GM15510 (cell line): ENCODE results near the gene TSPAN32.

Experiments
- POLR2A ChIP-seq: IDR thresholded peaks from 3 replicates; pipeline ENCODE4 v1.6.1; 2011; ENCODE audit warnings: borderline replicate concordance; ENCODE audit not compliant: insufficient read length; ENCODE audit errors: extremely low read depth

TSPAN32 gene

DNA sequence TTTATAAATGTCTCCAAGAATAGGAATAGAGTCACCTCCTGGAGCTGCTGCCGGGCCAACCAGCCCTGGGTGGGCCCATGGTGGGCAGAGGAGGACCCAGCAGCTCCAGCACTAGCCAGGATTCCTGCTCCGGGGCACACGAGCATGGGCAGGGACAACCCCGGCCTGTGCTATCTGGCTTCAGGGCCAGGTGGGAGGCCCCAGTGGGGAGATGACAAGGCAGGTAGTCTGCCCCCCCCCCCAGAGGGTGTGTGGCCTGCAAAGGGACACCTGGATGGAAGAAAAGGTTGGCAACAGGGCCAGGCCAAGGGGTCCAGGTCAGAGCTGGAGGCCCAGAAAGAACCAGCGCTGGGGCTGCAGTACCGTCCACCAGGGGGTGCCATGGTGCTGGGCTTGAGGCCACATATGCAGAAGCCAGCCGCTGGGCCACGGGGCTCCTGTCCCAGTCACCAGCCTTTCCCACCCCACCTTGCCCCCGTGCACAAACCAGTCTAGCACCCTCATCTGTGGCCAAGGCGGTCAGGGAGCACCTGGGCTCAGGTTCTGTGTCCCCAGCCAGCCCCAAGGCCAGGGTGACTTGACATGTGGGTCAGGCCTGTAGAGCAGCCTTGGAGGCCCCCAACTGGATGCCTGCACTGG lies 3.4 kb downstream of the TSPAN32 start:
- TF ChIP-seq POLR2A: no peak

DNA sequence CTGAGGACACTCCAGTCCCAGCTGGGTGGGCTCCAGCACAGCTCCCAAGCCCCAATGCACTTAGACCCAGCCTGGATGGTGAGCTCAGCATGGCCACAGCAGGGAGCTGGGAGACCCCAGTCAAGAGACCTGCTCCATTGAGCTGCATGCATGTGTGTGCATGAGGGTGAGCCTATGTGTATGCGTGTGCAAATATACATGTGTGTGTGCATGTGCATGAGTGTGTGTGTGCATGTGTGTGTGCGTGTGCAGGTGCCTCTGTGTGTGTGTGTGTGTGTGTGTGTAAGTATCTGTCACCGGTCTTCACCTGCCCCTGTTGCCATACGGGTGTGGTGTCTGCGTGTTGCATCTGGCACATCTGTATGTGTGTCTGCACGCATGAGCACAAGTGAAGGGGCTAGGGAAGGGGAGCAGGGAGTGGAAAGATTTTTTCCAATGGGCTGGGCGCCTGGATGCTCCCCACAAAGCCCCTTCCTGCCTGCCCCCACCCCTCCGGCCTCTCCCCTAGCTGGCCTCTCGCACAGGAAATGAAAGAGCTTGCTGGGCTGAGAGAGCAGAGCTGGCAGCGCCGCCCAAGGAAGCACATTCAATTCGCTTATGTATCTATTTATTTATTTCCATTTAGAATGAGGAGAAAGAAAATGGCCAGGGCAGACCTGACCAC lies 4.1 kb downstream of the TSPAN32 start:
- TF ChIP-seq POLR2A: no peak

DNA sequence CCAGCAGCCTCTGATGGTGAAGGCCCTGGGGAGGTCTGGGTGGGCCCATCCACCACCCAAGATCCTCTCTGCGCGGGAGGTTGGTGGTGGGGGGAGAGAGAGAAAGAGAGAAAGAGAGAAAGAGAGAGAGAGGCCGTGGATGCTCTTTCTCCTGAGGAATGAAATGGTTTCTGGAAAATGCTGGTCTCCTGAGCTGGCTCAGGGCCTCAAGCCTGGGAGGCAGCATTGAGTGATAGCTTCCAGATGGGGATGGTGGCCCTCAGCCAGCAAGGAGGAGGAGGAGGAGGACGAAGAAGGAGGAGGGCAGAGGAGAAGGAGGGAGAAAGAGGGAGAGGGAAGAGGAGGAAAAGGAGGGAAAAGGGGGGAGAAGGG lies 4.6 kb downstream of the TSPAN32 start:
- no peak for TF ChIP-seq POLR2A

DNA sequence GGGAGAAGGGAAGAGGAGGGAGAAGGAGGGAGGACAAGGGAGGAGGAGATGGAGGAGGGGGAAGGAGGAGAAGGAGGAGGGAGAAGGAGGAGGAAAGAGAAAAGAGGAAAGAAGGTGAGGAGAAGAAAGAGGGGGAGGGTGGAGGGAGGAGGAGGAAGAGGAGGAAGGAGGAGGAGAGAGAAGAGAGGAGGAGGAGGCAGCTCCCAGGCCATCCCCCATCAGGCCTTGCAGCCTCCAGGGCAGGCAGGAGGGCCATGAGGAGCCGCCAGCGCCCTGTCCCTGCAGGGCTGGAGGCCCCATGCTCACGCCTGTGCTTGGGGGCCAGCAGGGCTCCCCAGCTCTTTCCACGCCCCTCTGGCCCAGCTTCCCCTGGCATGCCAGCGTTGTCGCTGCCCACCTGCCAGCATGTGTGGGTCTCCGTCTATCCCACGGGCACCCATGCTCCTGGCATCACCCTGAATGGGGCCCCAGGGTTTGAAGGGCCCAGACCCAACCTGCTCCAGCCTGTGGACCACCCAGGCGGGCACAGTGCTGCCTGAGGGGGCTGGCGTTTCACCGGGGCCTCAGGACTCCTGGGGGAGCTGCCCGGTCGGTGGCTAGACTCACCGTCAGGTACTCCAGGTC lies 5.2 kb downstream of the TSPAN32 start:
- TF ChIP-seq POLR2A: no peak

DNA sequence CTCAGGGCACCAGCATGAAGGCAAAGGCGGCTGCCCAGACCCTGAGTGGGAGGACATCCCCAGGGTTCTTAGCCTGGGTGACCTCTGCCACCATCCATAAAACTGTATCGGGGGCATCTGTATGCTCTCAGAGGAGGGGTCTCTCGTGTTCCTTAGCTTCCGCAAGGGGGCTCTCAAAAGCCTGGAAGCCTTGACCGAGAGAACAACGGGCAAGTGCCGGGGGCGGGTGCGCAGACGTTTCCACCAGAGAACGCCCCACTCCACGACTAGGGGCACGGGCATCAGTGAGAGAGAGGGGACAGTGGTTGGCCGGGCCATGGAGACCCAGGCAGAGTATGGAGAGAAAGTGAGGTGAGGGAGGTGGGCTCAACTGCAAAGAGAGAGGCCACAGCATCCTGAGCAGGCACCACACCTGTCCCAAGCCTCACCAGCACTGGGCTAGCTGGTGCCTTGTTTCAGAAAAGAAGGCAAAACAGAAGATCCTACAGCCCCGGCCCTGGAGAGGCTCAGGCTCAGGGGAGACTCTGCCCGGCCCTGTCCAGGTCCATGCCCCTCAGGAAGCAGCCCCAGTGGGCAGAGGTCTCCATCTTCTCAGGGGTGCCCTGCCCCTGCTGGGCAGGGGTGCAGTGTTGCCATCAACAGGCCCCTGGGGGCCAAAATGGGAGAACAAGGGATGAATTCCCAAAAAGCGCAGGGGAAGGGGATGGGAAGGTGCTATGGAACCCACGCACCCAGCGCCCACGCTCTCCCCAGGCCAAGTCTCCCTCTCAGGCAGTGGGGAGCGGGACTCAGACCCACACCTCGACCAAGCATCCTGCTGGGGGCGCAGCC lies 5.9 kb downstream of the TSPAN32 start:
- no peak for TF ChIP-seq POLR2A

DNA sequence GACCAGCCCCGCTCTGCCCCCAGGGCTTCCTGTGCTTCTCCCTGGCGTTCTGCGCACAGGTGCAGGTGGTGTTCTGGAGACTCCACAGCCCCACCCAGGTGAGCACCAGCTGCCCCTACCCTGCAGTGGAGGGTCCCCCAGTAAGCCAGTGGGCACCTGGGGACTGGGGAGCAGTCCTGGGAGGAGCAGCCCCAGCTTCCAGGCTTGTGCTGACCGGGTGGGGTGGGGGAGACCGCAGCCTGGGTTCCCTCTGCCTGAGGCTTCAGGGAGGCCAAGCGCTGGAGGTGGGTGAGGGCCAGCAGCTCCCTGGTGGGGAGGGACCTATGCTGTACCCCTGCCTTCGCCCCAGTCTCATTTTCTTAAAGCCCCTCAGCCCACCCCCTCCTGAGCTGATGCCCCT lies 6.9 kb downstream of the TSPAN32 start:
- no peak for TF ChIP-seq POLR2A

DNA sequence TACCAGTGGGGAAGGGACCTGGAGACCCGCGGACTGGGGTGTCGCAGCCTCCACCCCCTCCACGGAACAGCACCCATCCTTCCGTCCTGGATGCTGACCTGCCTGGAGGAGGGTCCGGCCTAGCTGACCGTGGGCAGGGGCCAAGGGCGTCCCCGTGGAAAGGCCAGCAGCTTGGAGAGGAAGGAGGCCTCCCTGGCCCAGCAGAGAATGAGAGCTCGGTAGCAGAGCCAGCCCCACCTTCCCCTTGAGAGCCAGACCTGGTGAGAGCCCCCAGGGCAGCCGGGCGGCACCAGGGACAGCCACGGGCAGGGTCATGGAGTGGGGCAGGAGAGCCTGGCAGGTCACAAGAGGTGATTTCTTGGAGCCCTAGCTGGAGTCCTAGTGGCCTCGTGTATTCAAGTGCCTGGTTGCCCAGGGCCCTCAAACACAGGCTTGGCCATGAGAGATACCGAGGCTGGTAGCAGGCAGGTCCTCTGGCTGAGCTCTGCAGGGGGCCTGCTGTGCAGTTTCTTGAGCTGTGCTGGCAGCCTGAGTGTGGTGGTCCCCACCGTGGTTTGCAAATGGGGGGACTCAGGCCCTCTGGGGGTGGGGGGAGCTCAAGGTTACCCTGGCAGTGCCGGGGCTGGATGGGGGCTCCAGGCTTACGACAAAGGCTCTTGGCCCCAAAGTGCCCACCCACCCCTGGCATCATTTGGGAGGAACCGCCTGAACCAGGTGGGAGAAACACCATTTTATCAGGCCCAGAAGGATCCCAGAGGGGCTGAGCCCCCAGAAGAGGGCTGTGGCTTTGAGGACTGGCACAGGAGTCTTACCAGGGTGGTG lies 7.6 kb downstream of the TSPAN32 start:
- no peak for TF ChIP-seq POLR2A

DNA sequence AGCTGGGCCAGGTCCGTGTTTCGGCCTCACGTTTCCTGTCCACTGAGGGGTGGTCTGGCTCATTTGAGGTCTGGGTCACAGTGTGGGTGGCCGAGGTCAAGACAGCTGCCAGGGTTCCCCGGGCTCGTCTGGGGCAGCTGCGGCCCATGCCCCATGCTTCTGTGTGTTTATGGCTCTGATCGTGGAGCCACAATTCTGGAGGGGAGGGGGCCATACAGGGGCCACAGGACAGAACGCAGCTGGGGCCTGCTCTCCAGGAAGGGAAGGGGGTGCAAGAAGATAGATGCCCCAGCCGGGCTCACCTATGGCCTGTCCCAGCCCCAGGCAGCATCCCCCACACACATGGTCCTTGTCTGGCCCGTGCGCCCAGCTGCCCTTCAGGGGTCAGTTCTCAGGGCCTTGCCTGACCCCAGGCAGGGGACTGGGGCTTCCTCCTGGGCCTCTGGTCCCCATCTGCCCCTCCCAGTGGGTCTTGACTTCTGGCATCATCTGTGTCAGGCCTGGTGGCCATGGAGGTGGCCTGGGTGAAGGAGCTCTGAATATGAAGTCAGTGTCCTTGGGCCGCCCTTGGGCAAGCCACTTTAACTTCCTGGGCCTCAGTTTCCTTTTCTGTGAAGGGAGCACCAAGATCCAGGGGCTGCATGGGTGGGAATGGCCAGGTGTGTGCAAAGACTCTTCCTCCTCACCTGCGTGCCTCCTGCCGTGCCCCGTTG lies 8.4 kb downstream of the TSPAN32 start:
- TF ChIP-seq POLR2A: no peak

DNA sequence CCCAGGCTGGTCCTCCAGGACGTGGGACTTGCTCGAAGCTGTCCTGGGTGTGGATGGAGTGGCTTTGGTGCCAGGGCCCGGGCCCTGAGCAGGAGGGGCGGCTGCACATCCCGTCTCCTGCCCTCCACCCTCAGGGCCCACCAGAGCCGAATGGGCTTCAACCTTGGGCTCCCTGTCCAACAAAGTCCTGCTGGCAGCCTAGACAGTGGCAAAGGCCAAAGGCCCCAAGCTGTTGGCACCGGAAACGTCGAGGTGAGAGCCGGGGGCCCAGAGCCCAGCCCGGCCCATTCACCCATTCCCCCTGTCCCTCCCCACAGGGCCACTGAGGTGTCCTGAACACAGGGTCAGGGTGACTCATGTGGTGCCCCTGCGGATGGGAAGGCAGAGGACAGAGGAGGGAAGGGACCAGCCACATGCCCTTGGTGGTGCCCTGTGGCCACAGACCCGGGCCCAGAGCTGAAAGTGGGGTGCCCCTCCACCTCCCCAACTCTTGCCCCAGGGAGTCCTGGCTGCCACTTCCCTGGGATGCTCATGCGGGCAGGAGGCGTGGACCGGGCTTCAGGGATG lies 9.1 kb downstream of the TSPAN32 start:
- no peak for TF ChIP-seq POLR2A

DNA sequence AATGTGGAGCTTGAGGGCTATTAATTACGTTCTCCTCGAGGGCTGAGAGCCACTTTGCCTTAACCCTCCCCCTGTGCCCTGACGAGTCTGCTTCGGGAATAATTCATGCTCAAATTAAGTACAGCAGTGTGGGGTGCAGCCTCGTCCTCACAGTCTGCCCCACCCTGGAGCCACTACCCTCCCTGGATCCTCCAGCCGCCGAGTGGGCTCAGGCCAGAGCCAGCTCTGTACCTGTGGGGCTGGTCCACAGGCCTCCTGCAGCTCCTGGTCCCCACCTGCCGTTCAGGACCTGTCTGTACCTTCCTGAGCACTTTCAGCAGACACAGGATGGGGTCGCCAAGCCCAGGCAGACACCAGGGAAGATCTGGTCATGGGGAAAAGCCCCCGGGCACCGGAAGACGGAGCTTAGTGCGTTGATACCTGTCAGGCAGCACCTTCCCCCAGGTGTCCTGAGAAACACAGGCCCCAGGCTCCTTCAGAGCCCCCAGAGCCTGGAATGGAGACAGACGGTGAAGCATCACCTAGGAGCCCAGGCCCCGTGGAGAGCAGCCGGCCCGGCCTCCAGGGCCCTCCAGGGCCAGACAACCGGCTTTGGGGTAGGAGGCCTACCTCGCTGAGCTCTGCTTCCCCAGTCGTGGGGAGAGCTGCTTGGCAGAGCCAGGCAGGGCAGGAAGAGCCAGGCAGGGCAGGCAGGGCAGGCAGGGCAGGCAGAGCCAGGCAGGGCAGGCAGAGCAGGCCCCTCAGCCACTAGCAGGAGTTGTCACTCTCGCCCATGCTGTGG lies 9.7 kb downstream of the TSPAN32 start:
- no peak for TF ChIP-seq POLR2A

DNA sequence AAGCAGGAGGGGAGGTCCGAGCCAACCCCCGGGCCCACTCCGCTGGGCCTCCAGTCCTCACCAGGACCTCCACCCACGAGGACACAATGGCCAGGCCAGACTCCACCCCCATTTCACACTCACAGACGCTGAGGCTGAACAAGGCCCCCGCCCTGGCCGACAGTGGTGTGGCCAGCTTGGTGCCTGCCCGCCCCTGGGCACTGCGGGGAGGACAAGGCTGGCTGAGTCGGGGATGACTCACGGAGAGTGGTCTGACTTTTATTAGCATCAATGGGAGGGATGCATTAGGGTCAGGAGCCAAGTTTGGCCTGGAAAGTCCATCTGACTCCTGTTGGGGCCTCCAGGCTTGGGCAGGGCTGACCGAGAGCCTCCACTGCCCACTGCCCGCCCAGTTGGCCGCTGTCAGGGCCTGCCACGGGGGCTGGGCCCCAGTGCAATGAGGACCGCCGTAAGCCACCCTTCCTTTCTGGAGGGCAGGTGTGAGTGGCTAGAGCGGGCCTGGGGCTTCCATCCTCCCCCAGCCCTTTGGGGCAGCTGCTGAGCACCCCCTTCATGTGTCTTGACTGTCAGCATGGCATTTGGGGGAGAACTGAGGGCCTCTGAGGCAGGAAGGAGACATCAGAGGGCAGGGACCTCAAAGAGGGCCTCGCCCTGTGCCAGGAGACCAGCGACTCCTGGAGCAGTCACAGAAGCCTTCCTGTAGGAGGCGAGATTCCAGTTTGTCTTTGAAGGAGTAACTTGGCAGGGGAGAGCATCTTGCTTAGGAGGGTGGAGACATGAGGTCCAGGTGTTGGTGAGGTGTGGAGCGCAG lies 10.6 kb downstream of the TSPAN32 start:
- no peak for TF ChIP-seq POLR2A
